Epithelial cell of proximal tubule (primary cell): ENCODE data around the gene MYT1. TPM values are rescaled to one million over a fixed set of nuclear protein-coding genes. Genes with fewer than 3 reads are reported as not detected.

Experiments
- DNase-seq: peaks from one replicate; pipeline ENCODE4 v3.0.0-alpha.2; 2011; ENCODE audit warnings: low read depth
- H3K4me3 ChIP-seq: 2 replicates; pipeline ENCODE4 v1.5.1; 2011; ENCODE audit warnings: low read depth, mild to moderate bottlenecking, low read length
- CTCF ChIP-seq: conservative IDR thresholded peaks from 2 replicates; pipeline ENCODE4 v1.5.1; 2012; ENCODE audit warnings: low read depth, mild to moderate bottlenecking, low read length
- total RNA-seq: library from RNA; depleted of rRNA; stranded (reverse); fragments of >200 nt; gene quantifications from 2 replicates; pipeline ENCODE4 v1.2.3, GENCODE V29; 2015

The MYT1 gene
- total RNA-seq, 1 donor from 2014 or later: not detected

- no peak for DNase-seq
- no peak overlapping the region for H3K4me3 ChIP-seq
- TF ChIP-seq CTCF: no peak
Measured at GRCh38 chr20:64236137-64237088, 72.2 kb downstream of the MYT1 start.

- H3K4me3 ChIP-seq: no peak overlapping the region
- TF ChIP-seq CTCF: no peak
- no peak for DNase-seq
Measured at GRCh38 chr20:64237316-64237715, 73.1 kb downstream of the MYT1 start.

- H3K4me3 ChIP-seq: no peak overlapping the region
- no peak for DNase-seq
- no peak for TF ChIP-seq CTCF
Measured at GRCh38 chr20:64238115-64238825, 74.0 kb downstream of the MYT1 start.

GRCh38 chr20:64238851-64239387 is 74.7 kb downstream of the MYT1 start:
- no peak for DNase-seq
- TF ChIP-seq CTCF: no peak
- no peak overlapping the region for H3K4me3 ChIP-seq

- H3K4me3 ChIP-seq: no peak overlapping the region
- DNase-seq: no peak
- TF ChIP-seq CTCF: no peak
Measured at GRCh38 chr20:64239449-64240242, 75.4 kb downstream of the MYT1 start.

GRCh38 chr20:64240243-64241015 is 76.2 kb downstream of the MYT1 start:
- no peak for DNase-seq
- no peak overlapping the region for H3K4me3 ChIP-seq
- TF ChIP-seq CTCF: no peak
